Caco-2 (cell line): ENCODE data around the gene UAP1. TPM values are rescaled to one million over a fixed set of nuclear protein-coding genes. Genes with fewer than 3 reads are reported as not detected.

ENCODE experiments used
- BruUV-seq: library from RNA; stranded (reverse); fragments of 400-500 nt; replicated peaks from 2 replicates; lab custom pipeline; 2021; lab: Mats Ljungman, UMichigan
- CTCF ChIA-PET: fragments of 300-600 bp; sonication (Branson Sonifier 250); formaldehyde crosslinking; loops from one replicate; lab custom pipeline; 2022; ENCODE audit warnings: antibody characterized with exemption; lab: Charles Lee
- POLR2A ChIA-PET: fragments of 300-600 bp; sonication (Branson Sonifier 250); formaldehyde crosslinking; loops from one replicate; lab custom pipeline; 2022; ENCODE audit warnings: antibody characterized with exemption; lab: Charles Lee
- DNase-seq, 2 experiments: peaks; one replicate each; pipeline versions ENCODE4 v3.0.0 to v3.0.0-alpha.2; 2020 to 2022
- H3K27me3 ChIP-seq: replicated peaks from 2 replicates; pipeline ENCODE4 v1.6.0; 2011; ENCODE audit warnings: low read length; ENCODE audit not compliant: control insufficient read depth, insufficient read depth
- H3K36me3 ChIP-seq: 2 replicates; pipeline ENCODE4 v1.5.1; 2011; ENCODE audit warnings: low read length; ENCODE audit not compliant: control insufficient read depth, insufficient read depth
- H3K4me1 ChIP-seq: fragments of 250-450 bp; sonication (Bioruptor Pico); 2 replicates; pipeline ENCODE4 v1.5.1; 2020; ENCODE audit warnings: mild to moderate bottlenecking
- H3K4me3 ChIP-seq: 2 replicates; pipeline ENCODE4 v1.5.1; 2011; ENCODE audit warnings: low read depth, mild to moderate bottlenecking, control low read depth, low read length
- H3K9me3 ChIP-seq: fragments of 250-450 bp; sonication (Bioruptor Pico); 2 replicates; pipeline ENCODE4 v1.5.1; 2020; ENCODE audit warnings: mild to moderate bottlenecking, moderate library complexity
- H3K27ac Mint-ChIP-seq: one replicate; pipeline ENCODE4 v1.8.0; 2022; ENCODE audit warnings: mixed read lengths; ENCODE audit not compliant: unreplicated experiment
- H3K27me3 Mint-ChIP-seq: one replicate; pipeline ENCODE4 v1.8.0; 2022; ENCODE audit warnings: mixed read lengths; ENCODE audit not compliant: insufficient read depth, unreplicated experiment
- H3K36me3 Mint-ChIP-seq: one replicate; pipeline ENCODE4 v1.8.0; 2022; ENCODE audit warnings: mild to moderate bottlenecking, mixed read lengths; ENCODE audit not compliant: insufficient read depth, unreplicated experiment
- H3K4me1 Mint-ChIP-seq: one replicate; pipeline ENCODE4 v1.8.0; 2022; ENCODE audit warnings: low read depth, mixed read lengths; ENCODE audit not compliant: unreplicated experiment
- H3K4me3 Mint-ChIP-seq: one replicate; pipeline ENCODE4 v1.8.0; 2022; ENCODE audit warnings: mild to moderate bottlenecking, moderate library complexity, mixed read lengths; ENCODE audit not compliant: unreplicated experiment
- H3K9me3 Mint-ChIP-seq: one replicate; pipeline ENCODE4 v1.8.0; 2022; ENCODE audit warnings: mixed read lengths; ENCODE audit not compliant: unreplicated experiment
- CTCF ChIP-seq, 2 experiments: fragments of 200-600 bp in 1 of 2; IDR thresholded peaks; 1 replicate in 1 of 2; 2 replicates in 1 of 2; pipeline versions ENCODE4 v1.5.1 to v1.8.0; 2011 to 2022; ENCODE audit warnings: antibody characterized with exemption in 1 of 2, control low read depth in 1 of 2, inconsistent platforms in 1 of 2, low read depth in 1 of 2, low read length in 1 of 2, mild to moderate bottlenecking in 1 of 2, moderate library complexity in 1 of 2; ENCODE audit not compliant: insufficient read depth in 1 of 2, severe bottlenecking in 1 of 2, unreplicated experiment in 1 of 2
- intact Hi-C: fragments of 100-400 bp; cut with micrococcal nuclease; formaldehyde crosslinking; loops from one replicate; pipeline ENCODE4 v1.10.0; 2022; ENCODE audit not compliant: unreplicated experiment
- total RNA-seq: library from RNA; stranded (reverse); gene quantifications from 2 replicates; pipeline ENCODE4 v1.2.3, GENCODE V29; 2022

UAP1 gene
- total RNA-seq, 1 experiment from 2014 or later, result 39.8 TPM

GRCh38 chr1:162543228-162543627 is 18.3 kb upstream of the UAP1 start:
- Histone ChIP-seq H3K4me3 (no peak overlapping the region), H3K9me3 (0 out of 2 replicates have a peak, but pooled peaks cover 4% of the 10 kb centered on the region), H3K27me3 (no peaks in the 10 kb centered on the region), H3K4me1 (no peaks in the 10 kb centered on the region), H3K36me3 (no peaks in the 10 kb centered on the region)
- ChIA-PET CTCF (no interaction called here), POLR2A (no interaction called here)
- TF ChIP-seq CTCF (IDR thresholded peaks at IDR 0.05; ENCODE audit: insufficient read depth in 1 of 2, low read depth in 1 of 2, low read length in 1 of 2, severe bottlenecking in 1 of 2, unreplicated experiment in 1 of 2), result no peak
- intact Hi-C loops, result no loop called here
- H3K9me3 Mint-ChIP-seq, result peaks cover 14% of the 10 kb centered on the region
- no peak for DNase-seq
- BruUV-seq, result no TSS peak
- H3K4me3 Mint-ChIP-seq, result no peak overlapping the region
- H3K4me1 Mint-ChIP-seq, result no peaks in the 10 kb centered on the region
- no peaks in the 10 kb centered on the region for H3K27me3 Mint-ChIP-seq
- H3K36me3 Mint-ChIP-seq, result no peaks in the 10 kb centered on the region
- H3K27ac Mint-ChIP-seq, result no peak overlapping the region

- H3K4me3 Mint-ChIP-seq, result no peak overlapping the region
- no peaks in the 10 kb centered on the region for H3K27me3 Mint-ChIP-seq
- H3K36me3 Mint-ChIP-seq, result no peaks in the 10 kb centered on the region
- intact Hi-C loops, result no loop called here
- H3K9me3 ChIP-seq, result no peaks in the 10 kb centered on the region
- no peak overlapping the region for H3K27ac Mint-ChIP-seq
- BruUV-seq, result no TSS peak
- POLR2A ChIA-PET, result no interaction called here
- H3K27me3 ChIP-seq, result no peaks in the 10 kb centered on the region
- CTCF ChIA-PET, result no interaction called here
- H3K4me1 Mint-ChIP-seq, result no peaks in the 10 kb centered on the region
- H3K4me1 ChIP-seq, result no peaks in the 10 kb centered on the region
- H3K9me3 Mint-ChIP-seq, result no peaks in the 10 kb centered on the region
- no peak for TF ChIP-seq CTCF (IDR thresholded peaks at IDR 0.05; ENCODE audit: insufficient read depth in 1 of 2, low read depth in 1 of 2, low read length in 1 of 2, severe bottlenecking in 1 of 2, unreplicated experiment in 1 of 2)
- H3K36me3 ChIP-seq, result no peaks in the 10 kb centered on the region
- H3K4me3 ChIP-seq, result no peak overlapping the region
- DNase-seq, result no peak
These were observed 13.4 kb upstream of the UAP1 start for GRCh38 chr1:162548170-162548569.

GRCh38 chr1:162549001-162549400 is 12.5 kb upstream of the UAP1 start:
- H3K4me1 ChIP-seq, result no peaks in the 10 kb centered on the region
- no peaks in the 10 kb centered on the region for H3K4me1 Mint-ChIP-seq
- ChIA-PET CTCF (no interaction called here), POLR2A (no interaction called here)
- H3K4me3 Mint-ChIP-seq, result no peak overlapping the region
- no peaks in the 10 kb centered on the region for H3K36me3 ChIP-seq
- intact Hi-C loops, result no loop called here
- no peaks in the 10 kb centered on the region for H3K27me3 Mint-ChIP-seq
- no peak for DNase-seq
- no TSS peak for BruUV-seq
- no peak overlapping the region for H3K27ac Mint-ChIP-seq
- H3K27me3 ChIP-seq, result no peaks in the 10 kb centered on the region
- H3K4me3 ChIP-seq, result no peak overlapping the region
- H3K9me3 Mint-ChIP-seq, result no peaks in the 10 kb centered on the region
- TF ChIP-seq CTCF (IDR thresholded peaks at IDR 0.05; ENCODE audit: insufficient read depth in 1 of 2, low read depth in 1 of 2, low read length in 1 of 2, severe bottlenecking in 1 of 2, unreplicated experiment in 1 of 2), result no peak
- no peaks in the 10 kb centered on the region for H3K36me3 Mint-ChIP-seq
- H3K9me3 ChIP-seq, result no peaks in the 10 kb centered on the region
